22Rv1 (cell line): Measurements from ENCODE around the gene VSIG10.
A peak's percentile ranks its signal among the peaks of the same experiment; 100 is the strongest.

Experiments
- H3K27ac ChIP-seq: fragments of 450-650 bp; 2 replicates; pipeline ENCODE4 v1.5.1; 2017
- CTCF ChIP-seq: fragments of 450-650 bp; IDR thresholded peaks from 2 replicates; pipeline ENCODE4 v1.5.1; 2017; ENCODE audit warnings: mild to moderate bottlenecking
- ZFX ChIP-seq: fragments of 450-650 bp; IDR thresholded peaks from 2 replicates; pipeline ENCODE4 v1.6.1; 2017; ENCODE audit warnings: antibody characterized with exemption, borderline replicate concordance

Gene VSIG10

GRCh38 chr12:118068445-118068844 is 35.4 kb downstream of the VSIG10 start:
- TF ChIP-seq ZFX (no peak), CTCF (no peak)
- H3K27ac ChIP-seq, result no peak overlapping the region

GRCh38 chr12:118065380-118065779 is 38.4 kb downstream of the VSIG10 start:
- TF ChIP-seq ZFX (no peak), CTCF (no peak)

GRCh38 chr12:118064608-118065007 is 39.2 kb downstream of the VSIG10 start:
- H3K27ac ChIP-seq, result peak overlapping the region; percentile 19; the same call in 1 of the 2 replicates
- TF ChIP-seq CTCF, result no peak
- TF ChIP-seq ZFX, result no peak

More at GRCh38 chr12:118065380-118065779, 38.4 kb downstream of the VSIG10 start:
- H3K27ac ChIP-seq, result no peak overlapping the region

- H3K27ac ChIP-seq, result peak overlapping the region; percentile 19
- TF ChIP-seq ZFX, result no peak
- TF ChIP-seq CTCF, result no peak
Observed at GRCh38 chr12:118063576-118064391, 40.0 kb downstream of the VSIG10 start.

GRCh38 chr12:118061873-118062843 is 41.7 kb downstream of the VSIG10 start:
- TF ChIP-seq CTCF (no peak), ZFX (no peak)
- H3K27ac ChIP-seq, result peak overlapping the region; percentile 89

GRCh38 chr12:118061011-118061872 is 42.6 kb downstream of the VSIG10 start, which contains the start of gene WSB2:
TSS of gene WSB2 (minus strand) at chr12:118061179. CDS start at chr12:118061048, 131 bp downstream.
- TF ChIP-seq CTCF (no peak), ZFX (no peak)

More at GRCh38 chr12:118061011-118061872, 42.6 kb downstream of the VSIG10 start, which contains the start of gene WSB2:
- H3K27ac ChIP-seq, result peak within 1 kb of the TSS; percentile 89
